Measurements from ENCODE around the gene EPHB3. TPM values are rescaled to one million over a fixed set of nuclear protein-coding genes. Genes with fewer than 3 reads are reported as not detected.

Gene EPHB3
- total and polyA plus RNA-seq, 12 donors = 0.29 to 3.7 (median 1.2) TPM

- TF ChIP-seq, protein P1, sequence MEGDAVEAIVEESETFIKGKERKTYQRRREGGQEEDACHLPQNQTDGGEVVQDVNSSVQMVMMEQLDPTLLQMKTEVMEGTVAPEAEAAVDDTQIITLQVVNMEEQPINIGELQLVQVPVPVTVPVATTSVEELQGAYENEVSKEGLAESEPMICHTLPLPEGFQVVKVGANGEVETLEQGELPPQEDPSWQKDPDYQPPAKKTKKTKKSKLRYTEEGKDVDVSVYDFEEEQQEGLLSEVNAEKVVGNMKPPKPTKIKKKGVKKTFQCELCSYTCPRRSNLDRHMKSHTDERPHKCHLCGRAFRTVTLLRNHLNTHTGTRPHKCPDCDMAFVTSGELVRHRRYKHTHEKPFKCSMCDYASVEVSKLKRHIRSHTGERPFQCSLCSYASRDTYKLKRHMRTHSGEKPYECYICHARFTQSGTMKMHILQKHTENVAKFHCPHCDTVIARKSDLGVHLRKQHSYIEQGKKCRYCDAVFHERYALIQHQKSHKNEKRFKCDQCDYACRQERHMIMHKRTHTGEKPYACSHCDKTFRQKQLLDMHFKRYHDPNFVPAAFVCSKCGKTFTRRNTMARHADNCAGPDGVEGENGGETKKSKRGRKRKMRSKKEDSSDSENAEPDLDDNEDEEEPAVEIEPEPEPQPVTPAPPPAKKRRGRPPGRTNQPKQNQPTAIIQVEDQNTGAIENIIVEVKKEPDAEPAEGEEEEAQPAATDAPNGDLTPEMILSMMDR (IDR thresholded peaks at IDR 0.05) = no peak
- no peak for TF ChIP-seq POLR2A (IDR thresholded peaks at IDR 0.05)
- no peaks in the 10 kb centered on the region for H3K36me3 ChIP-seq (replicated peaks in 1 of 2)
- peak in 3 of 7 donors; percentile 6 to 39 (median 6) for DNase-seq
- no peaks in the 10 kb centered on the region for H3K9me3 ChIP-seq (replicated peaks in 1 of 3)
- no peak overlapping the region for H3K27ac ChIP-seq
- intact Hi-C loops (cut with DNase I) = no loop called here
- peaks cover 5% of the 10 kb centered on the region for H3K27me3 ChIP-seq
- H3K4me3 ChIP-seq = no peak overlapping the region
- WGBS, 4 donors = 80 to 88% (median 84%) methylated on average over 11 to 14 of the region's 14 CpGs
- H3K4me1 ChIP-seq (replicated peaks in 1 of 2) = peaks cover 0 to 1% of the 10 kb centered on the region in 2 donors
These were observed 22.7 kb upstream of the EPHB3 start for GRCh38 chr3:184538666-184539431.

DNA sequence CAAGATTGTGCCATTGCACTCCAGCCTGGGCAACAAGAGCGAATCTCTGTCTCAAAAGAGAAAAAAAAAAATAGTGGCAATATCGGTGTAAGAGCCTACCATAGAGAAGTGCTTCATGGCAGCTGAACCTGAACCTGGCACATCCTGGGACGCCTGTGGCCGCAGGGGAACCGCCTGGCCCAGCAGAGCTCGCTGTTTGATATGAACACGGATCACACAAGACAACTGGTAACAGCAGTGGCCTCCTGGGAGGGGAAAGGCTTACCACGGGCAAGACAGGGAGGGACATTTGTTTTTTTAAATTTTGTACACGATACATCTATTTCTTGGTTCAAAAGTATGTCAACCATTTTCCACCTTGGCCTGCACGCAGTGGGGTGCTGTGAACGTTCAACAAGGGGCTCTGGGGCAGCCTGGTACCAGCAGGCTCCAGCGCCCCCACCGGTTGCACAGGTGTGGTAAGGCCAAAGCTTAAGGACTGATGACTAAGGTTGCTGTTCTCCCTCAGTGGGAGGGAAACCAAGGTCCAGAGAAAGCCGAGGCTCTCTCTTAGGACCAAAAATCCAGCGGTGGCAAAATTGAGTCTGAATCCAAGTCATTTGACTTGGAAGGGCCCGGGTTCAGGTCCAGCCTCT, 21.7 kb upstream of the EPHB3 start:
- Histone ChIP-seq H3K4me3 (no peak overlapping the region), H3K27me3 (peaks cover 5% of the 10 kb centered on the region), H3K27ac (no peak overlapping the region), H3K36me3 (replicated peaks in 1 of 2) (no peaks in the 10 kb centered on the region), H3K4me1 (replicated peaks in 1 of 2) (peaks cover 0 to 5% of the 10 kb centered on the region in 2 donors), H3K9me3 (replicated peaks in 1 of 3) (no peaks in the 10 kb centered on the region)
- TF ChIP-seq, protein P1 (IDR thresholded peaks at IDR 0.05) = no peak
- no peak for TF ChIP-seq POLR2A (IDR thresholded peaks at IDR 0.05)
- WGBS, 4 donors = 75 to 82% (median 79%) methylated on average over 11 to 16 of the region's 16 CpGs
- peak in 3 of 7 donors; percentile 8 to 23 (median 8) for DNase-seq
- intact Hi-C loops (cut with DNase I) = loop anchor here (5.0 to 10.0 kb wide), 4 partner anchors 123 to 645 kb away; partner anchors contain the start of gene THPO (in 1 of the 2)

DNA sequence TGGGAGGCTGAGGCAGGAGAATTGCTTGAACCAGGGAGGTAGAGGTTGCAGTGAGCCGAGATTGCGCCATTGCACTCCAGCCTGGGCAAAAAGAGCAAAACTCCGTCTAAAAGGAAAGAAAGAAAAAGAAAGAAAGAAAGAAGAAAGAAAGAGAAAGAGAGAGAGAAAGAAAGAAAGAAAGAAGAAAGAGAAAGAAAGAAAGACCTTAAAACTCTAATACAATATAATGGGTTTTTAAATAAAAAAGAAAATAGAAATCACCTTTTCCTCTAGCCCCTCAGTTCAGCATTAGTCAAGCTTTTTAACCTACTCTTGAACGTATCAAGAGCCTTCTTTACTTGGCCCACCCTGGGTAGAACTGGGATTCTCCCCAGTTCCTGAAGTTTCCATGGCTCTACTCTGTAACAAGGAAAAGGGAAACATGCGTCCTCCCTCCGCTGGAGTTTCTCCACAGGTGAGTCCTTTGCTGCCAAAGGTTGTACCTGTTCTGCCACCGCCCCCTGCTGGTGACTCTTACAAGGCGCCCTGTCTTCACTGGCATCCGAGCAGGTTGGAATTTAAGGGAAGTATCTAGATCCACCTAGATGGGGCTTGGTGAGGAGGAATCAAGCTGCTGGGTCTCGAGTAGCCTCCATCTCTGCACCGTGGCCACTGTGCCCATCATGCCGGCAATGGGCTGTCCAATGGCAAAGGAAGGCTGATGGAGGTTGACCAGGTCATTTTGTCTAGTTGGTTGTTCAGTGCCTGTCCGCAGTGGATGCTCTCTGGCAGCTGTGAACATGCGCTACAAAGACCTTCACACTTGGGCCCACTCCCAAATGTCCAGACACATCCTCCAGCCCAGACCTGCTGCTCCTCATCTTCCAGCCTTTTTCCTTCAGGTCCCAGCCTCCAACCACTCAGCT, 20.6 kb upstream of the EPHB3 start:
- Histone ChIP-seq H3K4me1 (replicated peaks in 1 of 2) (peaks cover 0 to 5% of the 10 kb centered on the region in 2 donors), H3K4me3 (no peak overlapping the region), H3K27me3 (peaks cover 5% of the 10 kb centered on the region), H3K27ac (no peak overlapping the region), H3K36me3 (replicated peaks in 1 of 2) (no peaks in the 10 kb centered on the region), H3K9me3 (replicated peaks in 1 of 3) (no peaks in the 10 kb centered on the region)
- intact Hi-C loops (cut with DNase I) = loop anchor here (5.0 to 10.0 kb wide), 4 partner anchors 124 to 646 kb away; partner anchors contain the start of gene THPO (in 1 of the 2)
- TF ChIP-seq POLR2A (IDR thresholded peaks at IDR 0.05) = no peak
- TF ChIP-seq, protein P1 (IDR thresholded peaks at IDR 0.05) = peak; percentile 50 to 62 (median 52)
- WGBS, 4 donors = 40 to 57% (median 43%) methylated on average over 12 to 14 of the region's 14 CpGs
- peak; percentile 43 to 79 (median 59) for DNase-seq
